Fibroblast of skin of scalp (primary cell): ENCODE measurements around the gene TCF7L1.
A peak's percentile ranks its signal among the peaks of the same experiment; 100 is the strongest.
"Not testable (repeated sequence)": the region's sequence is repeated elsewhere in the genome, so short reads cannot be mapped to it uniquely, and the experiment has no call there.

Experiments
- DNase-seq: peaks from one replicate; pipeline ENCODE4 v3.0.0-alpha.2; 2013

The TCF7L1 gene

GRCh38 chr2:85288244-85288725 is 155.1 kb downstream of the TCF7L1 start:
- DNase-seq = peak; percentile 40

GRCh38 chr2:85291425-85292023 is 158.3 kb downstream of the TCF7L1 start:
- DNase-seq = no peak

DNA sequence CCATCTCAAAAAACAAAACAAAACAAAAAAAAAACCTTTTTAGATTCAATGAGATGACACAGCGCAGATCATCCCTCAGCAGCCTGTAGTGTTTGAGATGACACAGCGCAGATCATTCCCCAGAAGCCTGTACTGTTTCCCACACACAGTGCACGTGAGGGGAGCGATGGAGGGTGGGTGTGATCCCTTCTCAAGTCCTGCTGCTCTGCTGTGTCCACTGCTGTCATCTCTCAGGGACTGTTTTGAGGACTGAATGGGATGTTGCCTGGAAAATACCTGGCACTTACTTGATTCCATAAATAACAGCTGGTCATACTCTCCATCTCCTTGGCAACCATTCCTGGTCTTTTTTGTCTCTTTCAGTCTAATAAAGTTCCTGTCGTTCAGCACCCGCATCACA is 168.9 kb downstream of the TCF7L1 start:
- no peak for DNase-seq

DNA sequence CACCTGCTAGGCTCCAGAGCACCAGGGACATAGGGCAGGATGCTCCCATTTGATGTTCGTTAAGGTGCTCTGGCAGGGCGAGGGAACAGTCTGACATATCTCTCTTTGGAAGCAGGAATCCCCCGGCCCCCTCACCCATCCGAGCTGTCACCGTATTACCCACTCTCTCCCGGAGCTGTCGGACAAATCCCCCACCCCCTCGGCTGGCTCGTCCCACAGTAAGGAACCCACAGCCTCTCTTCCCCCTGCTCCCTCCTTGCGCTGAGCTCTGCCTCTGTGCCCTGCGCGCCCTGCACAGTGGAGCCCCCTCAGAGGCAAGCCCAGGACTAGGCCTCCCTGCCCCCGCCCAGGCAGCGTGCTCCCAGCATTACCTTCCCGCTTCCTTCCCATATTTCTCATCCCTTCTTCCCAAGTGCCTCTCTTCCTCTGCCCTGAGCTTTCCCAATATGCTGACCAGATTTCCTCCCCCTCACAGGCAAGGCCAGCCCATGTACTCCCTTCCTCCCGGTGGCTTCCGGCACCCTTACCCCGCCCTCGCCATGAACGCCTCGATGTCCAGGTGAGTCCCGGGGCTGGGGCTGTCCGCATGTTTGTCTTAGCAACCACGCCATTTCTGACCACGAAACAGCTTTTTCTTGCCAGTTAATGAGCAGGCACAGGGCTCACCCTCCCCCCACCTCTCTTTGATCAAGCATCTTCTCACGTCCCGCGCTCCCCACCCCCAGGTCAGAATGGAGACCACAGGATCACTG is 170.8 kb downstream of the TCF7L1 start:
- DNase-seq = no peak

DNA sequence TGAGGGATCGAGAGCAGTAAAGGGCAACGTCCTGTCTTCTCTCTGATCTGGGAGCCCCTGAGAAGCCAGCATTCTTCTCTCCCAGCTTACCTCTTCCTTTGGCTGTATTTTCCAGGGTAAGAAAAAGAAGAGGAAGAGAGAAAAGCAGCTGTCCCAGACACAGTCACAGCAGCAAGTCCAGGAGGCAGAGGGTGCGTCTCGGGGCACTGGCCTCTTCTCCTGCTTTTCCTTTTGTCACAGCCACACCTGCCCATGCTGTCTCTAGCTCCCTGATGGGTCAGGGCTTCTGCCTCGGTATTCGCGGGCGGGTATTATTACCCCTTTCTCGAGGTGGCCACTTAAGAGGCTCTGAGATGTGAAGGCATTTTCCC is 174.3 kb downstream of the TCF7L1 start:
- no peak for DNase-seq

- no peak for DNase-seq
These were observed 175.0 kb downstream of the TCF7L1 start for GRCh38 chr2:85308201-85308600.

DNA sequence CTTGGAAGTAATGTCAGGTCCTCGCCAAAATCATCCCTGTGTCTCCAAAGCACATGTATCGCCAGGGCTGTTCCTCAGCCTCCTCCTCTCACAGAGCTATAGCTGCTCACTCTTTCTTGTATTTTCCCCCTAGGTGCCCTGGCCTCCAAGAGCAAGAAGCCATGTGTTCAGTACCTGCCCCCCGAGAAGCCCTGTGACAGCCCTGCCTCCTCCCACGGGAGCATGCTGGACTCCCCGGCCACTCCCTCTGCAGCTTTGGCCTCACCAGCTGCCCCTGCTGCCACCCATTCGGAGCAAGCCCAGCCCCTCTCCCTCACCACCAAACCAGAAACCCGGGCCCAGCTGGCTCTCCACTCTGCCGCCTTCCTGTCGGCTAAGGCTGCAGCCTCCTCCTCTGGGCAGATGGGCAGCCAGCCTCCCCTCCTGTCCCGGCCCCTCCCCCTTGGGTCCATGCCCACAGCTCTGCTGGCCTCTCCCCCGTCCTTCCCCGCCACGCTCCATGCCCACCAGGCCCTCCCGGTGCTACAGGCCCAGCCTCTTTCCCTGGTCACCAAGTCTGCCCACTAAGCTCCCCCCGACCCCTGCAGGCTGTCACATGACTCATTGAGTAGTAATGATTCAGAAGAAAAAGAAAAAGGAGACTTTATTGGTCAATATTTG is 175.8 kb downstream of the TCF7L1 start:
- no peak for DNase-seq

DNA sequence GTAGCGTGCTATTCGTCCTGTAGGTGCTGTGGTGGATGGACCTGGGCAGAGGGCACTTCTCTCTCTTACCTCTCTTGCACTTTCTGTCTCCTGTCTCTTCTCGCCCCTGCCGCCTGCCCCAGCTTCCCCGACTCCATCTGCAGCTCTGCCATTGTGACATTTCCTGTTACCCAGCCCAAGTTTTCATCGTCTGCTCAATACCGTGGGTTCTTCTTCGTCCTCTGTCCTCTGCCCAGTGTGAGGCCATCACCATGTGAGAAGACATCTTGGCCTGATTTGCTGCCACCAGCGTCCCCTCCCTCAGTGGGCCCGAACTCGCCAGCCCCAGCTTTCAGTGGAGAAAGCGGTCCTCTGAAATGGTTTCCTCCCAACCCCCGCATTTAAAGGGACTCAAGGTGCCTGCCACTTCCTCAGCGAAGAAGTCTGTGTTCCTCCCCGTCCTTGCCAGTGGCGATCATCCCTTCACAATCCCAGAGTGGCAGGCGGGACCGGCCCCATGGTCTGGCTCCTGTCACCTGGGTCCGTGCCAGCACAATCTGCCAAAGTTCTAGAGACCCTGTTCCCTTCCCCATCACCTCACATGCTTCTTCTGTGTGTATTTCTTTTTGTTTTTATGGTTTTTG is 176.6 kb downstream of the TCF7L1 start:
- no peak for DNase-seq

GRCh38 chr2:85310330-85310729 is 177.1 kb downstream of the TCF7L1 start:
- no peak for DNase-seq

GRCh38 chr2:85312404-85312803 is 179.2 kb downstream of the TCF7L1 start:
- no peak for DNase-seq

- no peak for DNase-seq
These were observed 181.7 kb downstream of the TCF7L1 start for GRCh38 chr2:85314884-85315242.

- DNase-seq = not testable (repeated sequence)
These were observed 182.7 kb downstream of the TCF7L1 start for GRCh38 chr2:85315921-85316320.

DNA sequence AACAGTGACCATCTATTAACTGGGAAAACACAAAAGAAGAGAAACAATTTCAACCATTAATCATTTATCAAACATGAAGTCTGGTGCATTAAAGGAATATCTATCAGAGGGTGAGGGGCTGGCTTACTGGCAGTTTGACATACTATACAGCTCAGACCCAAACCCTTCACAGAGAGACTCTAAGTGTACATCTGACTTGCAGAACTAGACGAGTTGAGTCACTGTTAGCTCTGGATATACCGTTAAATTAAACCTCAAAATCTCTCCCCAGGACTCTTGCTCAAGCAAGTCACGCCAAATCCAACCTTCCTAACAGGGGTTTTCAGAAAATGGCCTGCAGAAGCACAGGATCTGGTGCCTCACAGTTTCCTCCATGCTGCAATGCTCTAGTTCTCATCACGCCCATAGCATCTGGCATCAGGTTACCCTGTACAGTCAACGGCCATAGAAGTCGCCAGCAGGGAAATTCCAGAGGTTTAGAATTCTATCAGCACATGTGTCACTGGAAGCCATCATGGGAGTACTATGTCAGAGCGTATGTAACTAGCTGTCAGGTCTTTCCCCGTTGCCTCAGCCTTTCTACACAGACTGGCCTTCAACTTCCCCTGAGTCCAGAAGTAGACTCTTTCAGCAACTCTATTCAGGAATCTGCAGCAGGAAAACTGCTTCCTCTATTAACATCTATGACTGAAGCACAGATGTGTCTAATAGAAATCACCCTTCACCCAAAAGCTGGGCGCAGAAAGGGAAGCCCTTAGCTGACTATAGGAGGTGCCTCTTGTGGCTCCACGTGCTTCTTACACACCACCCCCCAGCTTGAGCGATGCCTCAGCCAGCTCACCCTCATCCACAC is 185.3 kb downstream of the TCF7L1 start:
- DNase-seq = peak; percentile 78

DNA sequence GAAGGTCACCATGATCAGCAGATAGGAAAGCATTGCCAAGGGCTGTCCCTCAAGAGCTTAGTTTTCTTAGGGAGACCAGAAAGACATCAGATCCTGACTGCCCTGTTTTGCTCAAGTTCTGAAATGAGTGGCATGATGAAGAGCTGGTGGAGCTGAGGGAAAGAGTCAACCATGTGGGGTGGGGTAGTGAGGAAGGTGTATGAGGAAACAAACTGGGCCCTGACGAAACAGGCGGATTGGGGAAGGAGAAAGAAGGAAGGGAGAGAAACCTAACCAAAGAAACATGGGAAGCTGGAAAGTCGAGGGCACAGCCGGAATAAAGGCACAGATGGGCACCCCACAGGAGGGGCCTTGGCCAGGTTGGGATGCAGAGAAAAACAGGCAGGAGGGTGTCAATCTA is 186.6 kb downstream of the TCF7L1 start:
- DNase-seq = no peak

- no peak for DNase-seq
These were observed 190.3 kb downstream of the TCF7L1 start for GRCh38 chr2:85323351-85323987.

DNA sequence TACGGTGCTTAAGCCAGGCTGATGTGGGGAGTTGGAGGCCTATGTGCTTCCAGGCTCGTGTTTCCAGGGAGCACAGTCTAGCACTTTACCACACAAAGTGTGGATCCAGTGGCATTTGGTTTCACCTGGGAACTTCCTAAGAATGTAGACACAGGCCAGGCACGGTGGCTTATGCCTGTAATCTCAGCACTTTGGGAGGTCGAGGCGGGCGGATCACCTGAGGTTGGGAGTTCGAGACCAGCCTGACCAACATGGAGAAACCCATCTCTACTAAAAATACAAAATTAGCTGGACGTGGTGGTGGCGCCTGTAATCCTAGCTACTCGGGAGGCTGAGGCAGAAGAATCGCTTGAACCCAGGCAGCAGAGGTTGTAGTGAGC is 190.8 kb downstream of the TCF7L1 start:
- not testable (repeated sequence) for DNase-seq

GRCh38 chr2:85324639-85325465 is 191.7 kb downstream of the TCF7L1 start:
- DNase-seq = no peak

DNA sequence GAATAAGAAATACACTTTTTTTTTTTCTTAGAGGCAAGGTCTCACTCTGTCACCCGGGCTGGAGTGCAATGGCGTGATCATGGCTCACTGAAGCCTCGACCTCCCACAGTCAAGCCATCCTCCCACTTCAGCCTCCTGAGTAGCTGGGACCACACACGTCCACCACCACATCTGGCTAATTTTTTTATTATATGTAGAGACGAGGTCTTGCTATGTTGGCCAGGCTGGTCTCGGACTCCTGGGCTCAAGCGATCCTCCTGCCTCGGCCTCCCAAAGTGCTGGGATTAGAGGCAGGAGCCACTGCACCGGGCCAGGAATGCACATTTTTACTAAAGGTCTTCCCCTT is 192.2 kb downstream of the TCF7L1 start:
- no peak for DNase-seq

DNA sequence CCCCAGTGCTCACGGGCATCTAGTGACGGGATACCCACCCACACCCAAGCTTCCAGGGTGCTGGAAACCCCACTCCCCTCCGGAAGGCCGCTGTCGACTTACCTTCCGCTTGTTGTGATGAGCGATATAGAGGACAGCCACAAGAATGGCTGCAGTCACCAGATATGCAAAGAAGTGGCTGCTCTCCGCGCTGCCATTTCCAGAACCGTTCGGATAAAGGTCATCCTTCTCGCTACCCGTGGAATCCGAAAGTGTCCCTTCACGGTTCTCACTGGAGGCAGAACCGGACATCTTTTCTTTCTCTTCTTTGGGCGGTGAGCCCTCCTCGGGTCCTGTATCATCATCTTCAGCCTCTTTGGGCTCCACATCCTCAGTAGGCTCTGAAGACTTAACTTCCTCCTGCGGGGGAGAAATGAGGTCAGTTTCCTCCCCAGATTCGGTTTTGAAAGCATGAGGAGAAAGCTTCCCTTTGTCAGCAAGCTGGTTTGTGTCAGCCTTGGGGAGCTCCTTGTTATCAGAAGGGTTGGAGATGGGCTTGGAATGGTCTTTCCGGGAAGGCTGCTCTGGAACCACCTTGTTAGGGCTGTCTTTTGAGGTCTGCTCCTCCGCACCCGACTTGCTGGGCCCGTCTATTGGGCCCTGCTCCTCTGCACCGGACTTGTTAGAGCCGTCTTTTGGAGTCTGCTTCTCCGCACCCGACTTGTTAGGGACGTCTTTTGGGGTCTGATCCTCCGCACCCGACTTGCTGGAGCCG is 193.4 kb downstream of the TCF7L1 start:
- DNase-seq = no peak

GRCh38 chr2:85327160-85327821 is 194.1 kb downstream of the TCF7L1 start:
- DNase-seq = peak; percentile 22
